Skeletal muscle satellite cell (primary cell): ENCODE measurements around the gene TSPEAR.

Experiments
- H3K27me3 ChIP-seq: 2 replicates; pipeline ENCODE4 v1.7.0; 2013; ENCODE audit warnings: low read length; ENCODE audit not compliant: control insufficient read depth, insufficient read depth
- H3K36me3 ChIP-seq: 2 replicates; pipeline ENCODE4 v1.7.0; 2013; ENCODE audit warnings: mild to moderate bottlenecking, control low read depth, low read length; ENCODE audit not compliant: insufficient read depth
- H3K4me1 ChIP-seq: 2 replicates; pipeline ENCODE4 v1.7.0; 2013; ENCODE audit warnings: low read length; ENCODE audit not compliant: control insufficient read depth, insufficient read depth
- H3K4me2 ChIP-seq: 2 replicates; pipeline ENCODE4 v1.7.0; 2013; ENCODE audit warnings: mild to moderate bottlenecking, low read length
- H3K4me3 ChIP-seq: 2 replicates; pipeline ENCODE4 v1.7.0; 2013; ENCODE audit warnings: low read length
- H3K9ac ChIP-seq: 2 replicates; pipeline ENCODE4 v1.7.0; 2013; ENCODE audit warnings: mild to moderate bottlenecking, low read depth, low read length, moderate library complexity
- H3K9me3 ChIP-seq: replicated peaks from 2 replicates; pipeline ENCODE4 v1.7.0; 2013; ENCODE audit warnings: mild to moderate bottlenecking, control low read depth, low read length

Gene TSPEAR

DNA sequence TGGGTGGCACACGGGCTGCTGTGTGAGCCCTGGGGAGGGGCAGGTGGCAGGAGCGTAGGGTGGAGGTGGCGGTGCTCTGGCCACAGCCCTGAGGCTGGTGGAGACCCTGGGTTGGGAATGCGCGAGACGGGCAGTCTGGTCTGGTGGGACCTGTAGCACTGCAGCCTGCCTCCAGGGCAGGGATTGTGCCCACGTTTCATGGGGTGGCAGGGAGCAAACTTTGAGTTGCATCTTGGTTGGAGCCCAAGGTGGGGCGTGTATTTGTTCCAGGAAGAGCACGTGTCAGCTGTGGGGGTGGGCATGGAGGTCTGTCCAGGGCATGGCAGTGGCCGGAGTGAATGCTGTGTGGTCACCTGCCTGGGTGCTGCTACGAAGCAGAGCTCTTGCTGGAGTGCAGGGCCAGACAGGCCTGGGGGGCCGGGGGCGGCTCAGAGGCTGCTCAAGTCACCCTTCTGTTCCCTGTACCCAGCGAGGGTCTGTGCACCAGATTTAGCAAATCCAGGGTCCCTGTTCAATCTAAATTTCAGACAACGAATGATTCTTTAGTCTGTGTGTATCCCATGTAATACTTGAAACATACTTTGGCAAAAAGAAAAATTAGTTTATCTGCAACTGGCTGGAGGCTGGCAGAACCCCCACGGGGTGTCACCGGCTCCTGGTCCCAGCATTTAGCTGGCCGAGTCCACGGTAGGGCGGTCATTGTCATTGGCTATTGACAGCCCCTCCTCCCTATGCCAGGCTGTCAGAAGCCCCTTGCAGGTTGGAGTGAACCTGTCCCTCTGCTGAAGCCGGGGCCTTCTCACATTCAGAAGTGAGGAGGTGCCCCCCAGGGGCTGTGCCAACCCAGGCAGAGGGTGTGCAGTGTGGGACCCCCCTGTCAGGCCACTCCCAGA, 198.6 kb downstream of the TSPEAR start:
- no peak overlapping the region for H3K4me3 ChIP-seq

GRCh38 chr21:44511938-44512275, 199.5 kb downstream of the TSPEAR start:
- Histone ChIP-seq H3K36me3 (no peaks in the 10 kb centered on the region), H3K27me3 (peaks cover 35% of the 10 kb centered on the region), H3K4me3 (no peak overlapping the region), H3K9me3 (no peaks in the 10 kb centered on the region), H3K4me1 (no peaks in the 10 kb centered on the region), H3K4me2 (no peak overlapping the region), H3K9ac (no peak overlapping the region)

More for the DNA sequence above, 198.6 kb downstream of the TSPEAR start:
- no peak overlapping the region for H3K9ac ChIP-seq
- H3K4me1 ChIP-seq, result no peaks in the 10 kb centered on the region
- H3K27me3 ChIP-seq, result peaks cover 27% of the 10 kb centered on the region
- H3K36me3 ChIP-seq, result no peaks in the 10 kb centered on the region
- no peak overlapping the region for H3K4me2 ChIP-seq
- no peaks in the 10 kb centered on the region for H3K9me3 ChIP-seq

DNA sequence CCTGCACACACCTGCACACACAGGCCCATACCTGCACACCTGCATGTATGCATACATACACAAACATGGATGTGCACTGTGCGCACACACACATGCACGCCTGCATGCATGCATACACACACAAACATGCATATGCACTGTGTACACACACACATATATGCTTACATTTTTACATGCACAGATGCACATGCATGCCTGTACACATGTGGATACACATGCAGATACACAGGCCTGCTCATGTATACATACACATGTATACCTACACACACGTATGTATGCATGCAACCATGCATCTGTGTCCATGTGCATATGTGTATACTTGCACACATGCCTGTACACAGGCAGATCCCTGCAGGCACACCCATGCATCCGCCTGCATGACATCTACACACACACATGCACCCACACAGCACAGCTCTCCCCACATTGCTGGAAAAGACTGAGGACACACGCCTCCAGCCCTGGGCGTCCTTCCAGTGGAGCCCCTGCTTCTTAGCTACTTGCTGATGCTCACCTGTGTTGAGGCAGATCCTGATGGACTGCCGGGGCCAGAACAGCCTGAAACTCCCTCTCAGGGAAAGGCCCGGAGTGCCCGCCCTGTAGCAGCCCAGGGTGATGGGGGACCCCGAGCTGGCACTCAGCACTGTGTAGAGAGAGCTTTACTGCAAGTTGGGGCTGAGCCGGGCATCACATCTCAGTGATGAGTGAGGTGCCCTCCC, 200.0 kb downstream of the TSPEAR start:
- H3K4me2 ChIP-seq, result no peak overlapping the region
- no peaks in the 10 kb centered on the region for H3K4me1 ChIP-seq
- H3K9me3 ChIP-seq, result no peaks in the 10 kb centered on the region
- H3K4me3 ChIP-seq, result no peak overlapping the region
- H3K27me3 ChIP-seq, result peaks cover 40% of the 10 kb centered on the region
- no peaks in the 10 kb centered on the region for H3K36me3 ChIP-seq
- H3K9ac ChIP-seq, result no peak overlapping the region

DNA sequence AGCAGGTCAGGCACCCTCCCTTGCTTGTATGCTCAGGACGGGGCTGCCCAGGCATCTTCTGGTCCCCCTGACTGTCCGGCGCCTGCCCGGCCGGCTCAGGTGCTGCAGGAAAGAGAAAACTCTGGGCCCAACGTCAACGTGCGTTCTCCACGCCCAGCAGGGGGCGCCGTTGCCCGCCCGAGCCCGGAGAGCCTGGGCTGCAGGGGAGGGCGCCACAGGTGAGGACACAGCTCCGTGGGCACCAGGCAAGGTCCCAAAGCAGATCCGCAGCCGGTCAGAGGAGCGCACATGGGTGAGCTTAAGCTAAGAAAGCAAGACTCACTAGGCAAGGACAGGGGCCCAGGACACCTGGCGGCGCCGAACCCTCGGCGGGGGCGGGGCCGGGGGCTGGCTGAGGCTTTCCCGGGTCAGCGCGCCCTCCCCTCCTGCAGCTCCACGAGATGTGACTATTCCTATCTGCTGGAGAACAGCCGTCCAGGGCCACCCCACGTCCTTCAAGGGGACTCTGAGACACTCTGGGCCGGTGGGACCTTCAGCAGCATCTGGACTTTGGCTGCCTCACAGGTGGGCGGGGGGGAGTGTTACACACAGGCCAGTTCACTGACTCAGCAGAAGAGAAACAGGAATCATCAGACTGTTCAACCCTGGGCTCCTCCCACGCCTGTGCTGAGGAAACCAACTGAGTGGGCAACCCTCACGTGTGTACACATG, 200.7 kb downstream of the TSPEAR start:
- no peak overlapping the region for H3K9ac ChIP-seq
- no peaks in the 10 kb centered on the region for H3K36me3 ChIP-seq
- no peaks in the 10 kb centered on the region for H3K9me3 ChIP-seq
- H3K4me1 ChIP-seq, result no peaks in the 10 kb centered on the region
- H3K27me3 ChIP-seq, result peaks cover 45% of the 10 kb centered on the region
- no peak overlapping the region for H3K4me2 ChIP-seq
- no peak overlapping the region for H3K4me3 ChIP-seq

- peaks cover 45% of the 10 kb centered on the region for H3K27me3 ChIP-seq
- H3K4me2 ChIP-seq, result no peak overlapping the region
- no peaks in the 10 kb centered on the region for H3K36me3 ChIP-seq
- no peaks in the 10 kb centered on the region for H3K4me1 ChIP-seq
- H3K4me3 ChIP-seq, result no peak overlapping the region
- no peak overlapping the region for H3K9ac ChIP-seq
- no peaks in the 10 kb centered on the region for H3K9me3 ChIP-seq
Measured at GRCh38 chr21:44510109-44510507, 201.3 kb downstream of the TSPEAR start.

DNA sequence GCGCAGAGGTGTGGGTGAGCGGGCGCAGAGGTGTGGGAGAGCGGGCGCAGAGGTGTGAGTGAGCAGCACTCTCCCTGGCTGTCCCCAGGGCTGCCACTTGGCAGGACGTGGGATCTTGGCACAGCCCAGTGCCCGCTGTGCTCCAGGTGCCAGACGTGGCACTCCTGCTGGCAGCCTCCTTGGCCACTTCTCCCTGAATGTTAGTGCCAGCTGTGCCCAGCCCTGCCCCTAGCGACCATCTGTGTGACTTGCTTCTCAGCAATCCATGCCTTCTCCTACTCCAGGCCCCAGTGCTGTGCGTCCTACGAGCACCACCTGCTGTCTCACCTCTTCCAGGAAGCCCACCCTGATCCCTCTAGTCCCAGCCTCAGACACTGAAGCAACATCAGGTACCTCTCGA, 201.8 kb downstream of the TSPEAR start:
- Histone ChIP-seq H3K36me3 (no peaks in the 10 kb centered on the region), H3K4me2 (no peak overlapping the region), H3K9me3 (no peaks in the 10 kb centered on the region), H3K4me1 (no peaks in the 10 kb centered on the region), H3K9ac (no peak overlapping the region), H3K4me3 (no peak overlapping the region), H3K27me3 (peaks cover 44% of the 10 kb centered on the region)

- Histone ChIP-seq H3K27me3 (peaks cover 42% of the 10 kb centered on the region), H3K36me3 (no peaks in the 10 kb centered on the region), H3K4me2 (no peak overlapping the region), H3K4me3 (no peak overlapping the region), H3K9me3 (no peaks in the 10 kb centered on the region), H3K9ac (no peak overlapping the region), H3K4me1 (no peaks in the 10 kb centered on the region)
Measured at GRCh38 chr21:44508711-44509445, 202.5 kb downstream of the TSPEAR start.

DNA sequence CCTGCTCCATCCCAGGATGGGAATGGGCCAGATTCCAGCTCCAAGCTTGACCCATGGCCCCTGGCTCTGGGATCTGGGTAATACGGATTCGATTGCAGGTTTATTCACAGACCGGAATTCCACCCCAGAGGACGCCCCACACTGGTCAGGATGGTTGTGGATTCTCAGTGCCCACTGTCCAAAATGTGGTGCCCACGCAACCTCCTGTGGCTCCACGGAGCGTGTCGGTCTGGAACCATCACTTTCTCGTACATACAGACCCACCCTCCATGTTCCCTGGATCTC, 203.0 kb downstream of the TSPEAR start:
- H3K4me1 ChIP-seq, result no peaks in the 10 kb centered on the region
- H3K9me3 ChIP-seq, result no peaks in the 10 kb centered on the region
- H3K4me2 ChIP-seq, result no peak overlapping the region
- H3K27me3 ChIP-seq, result peaks cover 42% of the 10 kb centered on the region
- H3K4me3 ChIP-seq, result no peak overlapping the region
- H3K36me3 ChIP-seq, result no peaks in the 10 kb centered on the region
- H3K9ac ChIP-seq, result no peak overlapping the region

DNA sequence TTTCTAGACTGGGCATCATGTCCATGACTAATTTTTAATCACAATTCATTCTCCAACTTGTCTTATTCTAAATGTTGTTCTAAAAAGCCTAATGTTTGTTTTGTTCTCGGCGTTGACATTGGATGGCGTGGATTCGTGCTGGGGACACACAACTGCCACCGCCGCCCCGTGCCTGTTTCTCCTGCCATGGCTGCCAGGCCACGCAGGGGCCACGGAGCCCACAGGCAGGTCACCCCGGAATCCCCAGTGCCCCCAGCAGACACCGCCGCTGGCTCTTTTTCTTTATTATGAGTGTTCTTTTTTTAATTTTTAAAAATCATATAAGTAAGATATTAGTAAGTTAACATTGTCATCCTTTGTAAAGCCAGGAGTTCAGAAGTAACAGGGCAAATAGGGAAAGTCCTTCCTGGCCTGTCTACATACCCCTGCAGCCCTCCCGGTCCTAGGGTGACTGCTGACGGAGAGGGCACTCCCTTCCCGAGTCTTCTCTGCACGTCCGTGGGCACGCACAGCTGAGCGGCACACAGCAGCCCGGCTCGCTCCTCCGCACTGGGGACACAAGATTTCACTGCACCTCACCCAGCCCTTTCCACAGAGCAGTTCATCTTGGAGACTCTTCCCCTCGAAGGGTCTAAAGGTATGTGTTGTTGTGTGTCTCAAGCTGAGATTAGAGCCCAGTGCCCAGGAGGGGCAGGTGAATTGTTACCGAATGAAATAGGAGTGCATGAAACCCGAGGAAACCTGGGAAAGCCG, 203.5 kb downstream of the TSPEAR start:
- Histone ChIP-seq H3K4me3 (no peak overlapping the region), H3K36me3 (no peaks in the 10 kb centered on the region), H3K9me3 (no peaks in the 10 kb centered on the region), H3K27me3 (peaks cover 42% of the 10 kb centered on the region), H3K4me1 (no peaks in the 10 kb centered on the region), H3K9ac (no peak overlapping the region), H3K4me2 (no peak overlapping the region)

DNA sequence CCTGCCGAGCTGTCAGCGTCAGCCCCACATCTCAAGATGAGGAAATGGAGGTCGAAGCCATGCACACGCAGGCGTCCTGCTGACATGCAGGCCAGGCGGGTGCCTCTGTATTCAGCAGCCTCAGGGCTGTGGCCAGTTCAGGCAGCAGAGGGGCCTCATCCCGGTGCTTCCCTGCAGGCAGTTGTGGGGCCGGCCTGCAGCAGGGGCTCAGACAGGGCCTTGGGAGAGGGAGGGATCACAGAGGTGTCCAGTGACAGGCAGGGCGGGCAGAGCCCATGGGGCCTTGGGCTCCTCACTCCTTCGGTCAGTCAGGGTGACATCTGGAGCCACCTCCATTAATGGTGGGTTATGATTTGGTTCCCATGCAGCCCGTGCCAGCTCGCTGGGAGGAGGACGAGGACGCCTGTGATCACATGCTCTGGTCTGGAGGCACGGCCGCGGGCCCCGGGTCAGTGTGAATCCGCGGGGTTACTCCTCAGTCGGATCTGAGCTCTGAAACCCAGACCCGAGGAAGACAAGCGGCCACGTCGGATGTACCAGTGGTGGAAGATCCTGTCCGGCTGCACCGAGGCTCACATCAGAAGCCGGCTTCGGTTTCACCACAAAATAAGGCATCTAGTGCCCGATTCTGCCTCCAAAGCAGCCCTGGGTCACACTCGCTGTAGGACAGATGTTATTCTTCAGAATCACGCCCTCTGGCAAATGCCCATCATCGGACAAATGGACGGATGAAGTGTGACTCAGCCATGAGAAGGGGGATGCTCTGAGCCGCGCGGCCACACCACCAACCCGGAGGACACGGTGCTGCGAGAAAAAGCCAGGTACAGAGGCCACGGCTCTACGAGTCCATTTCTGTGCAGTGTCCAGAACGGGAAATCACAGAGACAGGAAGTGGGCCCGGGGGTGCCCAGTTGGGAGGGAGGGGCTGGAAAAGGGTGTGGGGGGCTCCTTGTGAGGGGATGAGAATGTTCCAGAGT, 204.8 kb downstream of the TSPEAR start:
- H3K36me3 ChIP-seq, result no peaks in the 10 kb centered on the region
- H3K4me3 ChIP-seq, result no peak overlapping the region
- no peaks in the 10 kb centered on the region for H3K4me1 ChIP-seq
- no peak overlapping the region for H3K9ac ChIP-seq
- H3K4me2 ChIP-seq, result no peak overlapping the region
- no peaks in the 10 kb centered on the region for H3K9me3 ChIP-seq
- peaks cover 45% of the 10 kb centered on the region for H3K27me3 ChIP-seq
